ENCODE results near the gene PLA2G5.

DNA sequence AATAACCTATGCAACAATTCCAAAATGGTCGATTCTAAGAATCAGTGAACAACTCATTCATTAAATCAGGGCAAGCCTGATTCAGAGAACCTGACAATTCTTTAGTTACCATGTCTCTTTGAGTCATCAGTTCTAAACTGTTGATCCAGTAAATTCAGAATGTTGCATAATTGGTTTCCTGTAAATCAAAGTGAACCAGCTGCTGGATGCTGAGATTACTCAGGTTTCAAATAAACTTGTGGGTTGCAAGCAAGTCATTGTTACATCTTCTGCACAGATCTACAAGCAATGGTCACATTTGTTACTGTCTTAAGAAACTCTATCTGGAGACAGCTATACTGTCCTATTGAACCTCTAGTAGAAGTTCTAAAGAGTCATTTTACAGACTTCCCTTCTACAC is 32.9 kb downstream of the PLA2G5 start:
- TF ChIP-seq CTCF (IDR thresholded peaks at IDR 0.05; ENCODE audit: low read depth, low read length) (no peak), EZH2phosphoT487 (IDR thresholded peaks at IDR 0.05; ENCODE audit: low read depth) (no peak)
